ENCODE measurements around the gene SIGLECL1.

GRCh38 chr19:51311351-51312257 lies 60.7 kb downstream of the SIGLECL1 start, which contains the start of gene IGLON5:
- TF ChIP-seq CTCF (IDR thresholded peaks at IDR 0.05; ENCODE audit: low read length): no peak
- TF ChIP-seq EZH2phosphoT487 (IDR thresholded peaks at IDR 0.05; ENCODE audit: low read length): no peak
